MCF 10A (cell line): ENCODE data around the gene MBOAT1. TPM values are rescaled to one million over a fixed set of nuclear protein-coding genes. Genes with fewer than 3 reads are reported as not detected.

Source experiments
- BruUV-seq: library from RNA; stranded (reverse); fragments of 400-500 nt; replicated peaks from 2 replicates; lab custom pipeline; 2021; lab: Mats Ljungman, UMichigan
- CTCF ChIA-PET: fragments of 300-600 bp; sonication (Branson Sonifier 250); formaldehyde crosslinking; extraction: SDS; loops from one replicate; lab custom pipeline; 2021; ENCODE audit warnings: antibody characterized with exemption, inconsistent platforms; lab: Yijun Ruan, JAX
- POLR2A ChIA-PET: fragments of 300-600, 350-650 bp; sonication (Branson Sonifier 250); formaldehyde crosslinking; extraction: SDS; loops from one replicate; lab custom pipeline; 2020; ENCODE audit warnings: antibody characterized with exemption, inconsistent platforms; lab: Yijun Ruan, JAX
- DNase-seq: peaks from one replicate; pipeline ENCODE4 v3.0.0-alpha.2; 2018; ENCODE audit not compliant: unreplicated experiment
- H3K27ac Mint-ChIP-seq: one replicate; pipeline ENCODE4 v1.8.0; 2022; ENCODE audit warnings: mild to moderate bottlenecking, low read depth, mixed read lengths; ENCODE audit not compliant: unreplicated experiment
- H3K27me3 Mint-ChIP-seq: one replicate; pipeline ENCODE4 v1.8.0; 2022; ENCODE audit warnings: mixed read lengths; ENCODE audit not compliant: insufficient read depth, unreplicated experiment
- H3K36me3 Mint-ChIP-seq: one replicate; pipeline ENCODE4 v1.8.0; 2022; ENCODE audit warnings: mild to moderate bottlenecking, moderate library complexity, mixed read lengths; ENCODE audit not compliant: insufficient read depth, unreplicated experiment
- H3K4me1 Mint-ChIP-seq: one replicate; pipeline ENCODE4 v1.8.0; 2022; ENCODE audit warnings: mixed read lengths; ENCODE audit not compliant: insufficient read depth, unreplicated experiment
- H3K4me3 Mint-ChIP-seq: one replicate; pipeline ENCODE4 v1.8.0; 2022; ENCODE audit warnings: mild to moderate bottlenecking, moderate library complexity, mixed read lengths; ENCODE audit not compliant: unreplicated experiment
- H3K9me3 Mint-ChIP-seq: one replicate; pipeline ENCODE4 v1.8.0; 2022; ENCODE audit warnings: mixed read lengths; ENCODE audit not compliant: unreplicated experiment
- intact Hi-C: fragments of 100-400 bp; cut with micrococcal nuclease; formaldehyde crosslinking; loops from 2 replicates; pipeline ENCODE4 v1.14.1; 2022
- total RNA-seq: library from RNA; stranded (reverse); gene quantifications from 2 replicates; pipeline ENCODE4 v1.2.3, GENCODE V29; 2022
- TF ChIP-seq, protein P1 (sequence below): fragments of 200-600 bp; IDR thresholded peaks from one replicate; pipeline ENCODE4 v1.8.0; 2022; ENCODE audit warnings: antibody characterized with exemption, mild to moderate bottlenecking; ENCODE audit not compliant: unreplicated experiment

MBOAT1 gene
- total RNA-seq, 1 experiment from 2014 or later: 6.3 TPM

DNA sequence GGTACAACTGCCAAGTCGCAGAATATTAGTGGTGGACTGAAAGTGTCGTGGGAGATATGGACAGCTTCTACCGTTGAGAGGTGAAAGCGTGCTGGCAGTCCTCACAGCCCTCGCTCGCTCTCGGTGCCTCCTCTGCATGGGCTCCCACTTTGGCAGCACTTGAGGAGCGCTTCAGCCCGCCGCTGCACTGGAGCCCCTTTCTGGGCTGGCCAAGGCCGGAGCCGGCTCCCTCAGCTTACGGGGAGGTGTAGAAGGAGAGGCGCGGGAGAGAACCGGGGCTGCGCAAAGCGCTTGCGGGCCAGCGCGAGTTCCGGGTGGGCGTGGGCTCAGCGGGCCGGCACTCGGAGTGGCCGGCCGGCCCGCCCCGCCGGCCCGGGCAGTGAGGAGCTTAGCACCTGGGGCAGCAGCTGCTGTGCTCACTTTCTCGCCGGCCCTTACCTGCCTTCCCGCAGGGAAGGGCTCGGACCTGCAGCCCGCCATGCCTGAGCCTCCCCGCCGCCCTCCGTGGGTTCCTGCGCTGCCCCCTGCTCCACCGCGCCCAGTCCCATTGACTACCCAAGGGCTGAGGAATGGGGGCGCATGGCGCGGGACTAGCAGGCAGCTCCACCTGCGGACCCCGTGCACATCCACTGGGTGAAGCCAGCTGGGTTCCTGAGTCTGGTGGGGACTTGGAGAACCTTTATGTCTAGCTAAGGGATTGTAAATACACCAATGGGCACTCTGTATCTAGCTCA lies 47.2 kb upstream of the MBOAT1 start:
- ChIA-PET POLR2A (no interaction called here), CTCF (no interaction called here)
- BruUV-seq: no TSS peak
- TF ChIP-seq, protein P1, sequence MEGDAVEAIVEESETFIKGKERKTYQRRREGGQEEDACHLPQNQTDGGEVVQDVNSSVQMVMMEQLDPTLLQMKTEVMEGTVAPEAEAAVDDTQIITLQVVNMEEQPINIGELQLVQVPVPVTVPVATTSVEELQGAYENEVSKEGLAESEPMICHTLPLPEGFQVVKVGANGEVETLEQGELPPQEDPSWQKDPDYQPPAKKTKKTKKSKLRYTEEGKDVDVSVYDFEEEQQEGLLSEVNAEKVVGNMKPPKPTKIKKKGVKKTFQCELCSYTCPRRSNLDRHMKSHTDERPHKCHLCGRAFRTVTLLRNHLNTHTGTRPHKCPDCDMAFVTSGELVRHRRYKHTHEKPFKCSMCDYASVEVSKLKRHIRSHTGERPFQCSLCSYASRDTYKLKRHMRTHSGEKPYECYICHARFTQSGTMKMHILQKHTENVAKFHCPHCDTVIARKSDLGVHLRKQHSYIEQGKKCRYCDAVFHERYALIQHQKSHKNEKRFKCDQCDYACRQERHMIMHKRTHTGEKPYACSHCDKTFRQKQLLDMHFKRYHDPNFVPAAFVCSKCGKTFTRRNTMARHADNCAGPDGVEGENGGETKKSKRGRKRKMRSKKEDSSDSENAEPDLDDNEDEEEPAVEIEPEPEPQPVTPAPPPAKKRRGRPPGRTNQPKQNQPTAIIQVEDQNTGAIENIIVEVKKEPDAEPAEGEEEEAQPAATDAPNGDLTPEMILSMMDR: no peak
- H3K27ac Mint-ChIP-seq: no peak overlapping the region
- no peaks in the 10 kb centered on the region for H3K9me3 Mint-ChIP-seq
- H3K4me1 Mint-ChIP-seq: no peaks in the 10 kb centered on the region
- no peaks in the 10 kb centered on the region for H3K27me3 Mint-ChIP-seq
- no peaks in the 10 kb centered on the region for H3K36me3 Mint-ChIP-seq
- H3K4me3 Mint-ChIP-seq: no peak overlapping the region
- DNase-seq: no peak
- intact Hi-C loops: no loop called here

DNA sequence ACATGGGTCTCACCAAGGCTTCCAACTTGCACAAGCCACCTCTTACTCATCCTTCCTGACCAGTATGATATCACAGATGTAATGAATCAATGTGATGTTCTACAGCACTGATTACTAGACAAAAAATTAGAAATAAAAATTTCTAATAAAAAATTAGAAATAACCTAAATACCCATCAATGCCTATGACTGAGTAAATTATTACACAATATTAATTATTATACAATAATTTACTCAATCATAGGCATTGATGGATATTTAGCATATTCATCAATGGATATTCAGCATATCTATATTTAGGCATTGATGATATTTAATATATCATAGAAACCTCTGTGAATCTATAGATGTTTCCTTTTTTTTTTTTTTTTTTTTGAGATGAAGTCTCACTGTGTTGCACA lies 43.2 kb upstream of the MBOAT1 start:
- TF ChIP-seq, protein P1: no peak
- Mint-ChIP-seq H3K27me3 (no peaks in the 10 kb centered on the region), H3K9me3 (no peaks in the 10 kb centered on the region), H3K4me1 (no peaks in the 10 kb centered on the region), H3K36me3 (no peaks in the 10 kb centered on the region), H3K27ac (no peak overlapping the region), H3K4me3 (no peak overlapping the region)
- DNase-seq: no peak
- ChIA-PET POLR2A (no interaction called here), CTCF (no interaction called here)
- no TSS peak for BruUV-seq
- intact Hi-C loops: no loop called here

DNA sequence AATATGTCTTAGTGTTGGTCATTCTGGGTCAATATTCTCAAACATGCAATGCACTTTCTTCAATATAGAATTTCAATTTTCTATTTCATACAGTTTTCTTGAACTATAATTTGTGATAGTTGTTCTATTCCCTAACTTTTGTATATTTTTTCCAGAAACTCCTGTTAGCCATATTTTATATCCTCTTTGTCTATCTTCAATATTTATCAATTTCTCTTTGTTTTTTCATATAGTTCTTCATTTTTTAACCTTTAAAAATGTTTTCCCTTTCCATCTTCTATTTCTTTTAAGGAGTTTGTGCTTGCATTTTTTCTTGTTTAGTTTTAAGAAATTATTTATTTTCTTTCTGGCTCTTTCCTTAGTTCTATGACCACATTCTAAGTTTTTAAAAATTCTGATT lies 42.0 kb upstream of the MBOAT1 start:
- POLR2A ChIA-PET: interaction anchor here (0.7 kb wide), 1 partner anchor 1861 kb away, joined by 3 read pairs; no protein-coding TSS in a partner anchor
- no peak overlapping the region for H3K27ac Mint-ChIP-seq

DNA sequence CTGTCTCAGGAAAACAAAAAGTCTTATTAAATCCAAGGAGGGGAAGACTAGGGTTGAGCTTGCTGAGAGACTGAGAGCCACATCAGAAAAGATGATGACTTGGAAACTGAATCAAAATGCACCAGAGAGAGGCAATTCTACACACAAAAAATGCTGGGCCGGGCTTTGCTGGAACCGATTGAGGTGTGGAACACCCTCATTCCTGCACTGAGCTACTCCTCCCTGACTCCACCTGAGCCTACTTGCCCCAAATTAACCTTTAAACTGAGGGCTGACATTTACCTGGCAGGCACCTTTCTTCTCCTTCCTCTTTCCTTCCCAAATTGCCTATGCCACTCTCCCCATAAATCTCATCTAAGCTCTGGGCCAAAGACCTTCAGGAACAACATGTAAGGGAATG lies 40.8 kb upstream of the MBOAT1 start:
- H3K27me3 Mint-ChIP-seq: no peaks in the 10 kb centered on the region
- ChIA-PET CTCF (no interaction called here), POLR2A (no interaction called here)
- H3K4me1 Mint-ChIP-seq: no peaks in the 10 kb centered on the region
- BruUV-seq: no TSS peak
- H3K36me3 Mint-ChIP-seq: no peaks in the 10 kb centered on the region
- TF ChIP-seq, protein P1: no peak
- H3K4me3 Mint-ChIP-seq: no peak overlapping the region
- H3K27ac Mint-ChIP-seq: no peak overlapping the region
- H3K9me3 Mint-ChIP-seq: no peaks in the 10 kb centered on the region
- DNase-seq: no peak
- intact Hi-C loops: no loop called here

More for the DNA sequence above, 42.0 kb upstream of the MBOAT1 start:
- TF ChIP-seq, protein P1: no peak
- H3K27me3 Mint-ChIP-seq: no peaks in the 10 kb centered on the region
- H3K9me3 Mint-ChIP-seq: no peaks in the 10 kb centered on the region
- H3K4me1 Mint-ChIP-seq: no peaks in the 10 kb centered on the region
- CTCF ChIA-PET: no interaction called here
- BruUV-seq: no TSS peak
- intact Hi-C loops: no loop called here
- no peak for DNase-seq
- no peak overlapping the region for H3K4me3 Mint-ChIP-seq
- no peaks in the 10 kb centered on the region for H3K36me3 Mint-ChIP-seq
